ENCODE data around the gene TRAPPC1. TPM values are rescaled to one million over a fixed set of nuclear protein-coding genes. Genes with fewer than 3 reads are reported as not detected.

Gene TRAPPC1
- total and polyA plus RNA-seq, 2 of the 8 experiments (the other 6 are each of a cell fraction or from before 2014, with no cell fraction given): 114 to 170 TPM

DNA sequence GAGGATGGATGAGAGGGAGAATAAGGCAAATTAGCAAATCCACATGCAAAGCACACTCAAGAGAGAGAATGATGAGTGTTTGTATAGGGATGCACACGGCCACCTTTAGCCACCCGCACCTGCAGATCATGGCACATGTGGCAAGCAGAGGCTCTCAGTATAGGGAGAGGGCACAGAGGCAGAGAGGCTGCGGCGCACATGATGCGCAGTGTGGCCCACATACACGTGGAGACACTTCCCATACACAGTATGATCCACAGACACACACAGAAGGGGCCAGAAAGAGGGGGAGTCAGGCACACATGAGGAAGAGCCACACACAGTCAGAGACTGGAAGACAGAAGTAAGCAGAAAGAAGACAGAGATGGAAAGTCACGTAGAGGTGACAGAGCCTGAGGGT, 49.7 kb downstream of the TRAPPC1 start (continued):
- TF ChIP-seq, protein P1, sequence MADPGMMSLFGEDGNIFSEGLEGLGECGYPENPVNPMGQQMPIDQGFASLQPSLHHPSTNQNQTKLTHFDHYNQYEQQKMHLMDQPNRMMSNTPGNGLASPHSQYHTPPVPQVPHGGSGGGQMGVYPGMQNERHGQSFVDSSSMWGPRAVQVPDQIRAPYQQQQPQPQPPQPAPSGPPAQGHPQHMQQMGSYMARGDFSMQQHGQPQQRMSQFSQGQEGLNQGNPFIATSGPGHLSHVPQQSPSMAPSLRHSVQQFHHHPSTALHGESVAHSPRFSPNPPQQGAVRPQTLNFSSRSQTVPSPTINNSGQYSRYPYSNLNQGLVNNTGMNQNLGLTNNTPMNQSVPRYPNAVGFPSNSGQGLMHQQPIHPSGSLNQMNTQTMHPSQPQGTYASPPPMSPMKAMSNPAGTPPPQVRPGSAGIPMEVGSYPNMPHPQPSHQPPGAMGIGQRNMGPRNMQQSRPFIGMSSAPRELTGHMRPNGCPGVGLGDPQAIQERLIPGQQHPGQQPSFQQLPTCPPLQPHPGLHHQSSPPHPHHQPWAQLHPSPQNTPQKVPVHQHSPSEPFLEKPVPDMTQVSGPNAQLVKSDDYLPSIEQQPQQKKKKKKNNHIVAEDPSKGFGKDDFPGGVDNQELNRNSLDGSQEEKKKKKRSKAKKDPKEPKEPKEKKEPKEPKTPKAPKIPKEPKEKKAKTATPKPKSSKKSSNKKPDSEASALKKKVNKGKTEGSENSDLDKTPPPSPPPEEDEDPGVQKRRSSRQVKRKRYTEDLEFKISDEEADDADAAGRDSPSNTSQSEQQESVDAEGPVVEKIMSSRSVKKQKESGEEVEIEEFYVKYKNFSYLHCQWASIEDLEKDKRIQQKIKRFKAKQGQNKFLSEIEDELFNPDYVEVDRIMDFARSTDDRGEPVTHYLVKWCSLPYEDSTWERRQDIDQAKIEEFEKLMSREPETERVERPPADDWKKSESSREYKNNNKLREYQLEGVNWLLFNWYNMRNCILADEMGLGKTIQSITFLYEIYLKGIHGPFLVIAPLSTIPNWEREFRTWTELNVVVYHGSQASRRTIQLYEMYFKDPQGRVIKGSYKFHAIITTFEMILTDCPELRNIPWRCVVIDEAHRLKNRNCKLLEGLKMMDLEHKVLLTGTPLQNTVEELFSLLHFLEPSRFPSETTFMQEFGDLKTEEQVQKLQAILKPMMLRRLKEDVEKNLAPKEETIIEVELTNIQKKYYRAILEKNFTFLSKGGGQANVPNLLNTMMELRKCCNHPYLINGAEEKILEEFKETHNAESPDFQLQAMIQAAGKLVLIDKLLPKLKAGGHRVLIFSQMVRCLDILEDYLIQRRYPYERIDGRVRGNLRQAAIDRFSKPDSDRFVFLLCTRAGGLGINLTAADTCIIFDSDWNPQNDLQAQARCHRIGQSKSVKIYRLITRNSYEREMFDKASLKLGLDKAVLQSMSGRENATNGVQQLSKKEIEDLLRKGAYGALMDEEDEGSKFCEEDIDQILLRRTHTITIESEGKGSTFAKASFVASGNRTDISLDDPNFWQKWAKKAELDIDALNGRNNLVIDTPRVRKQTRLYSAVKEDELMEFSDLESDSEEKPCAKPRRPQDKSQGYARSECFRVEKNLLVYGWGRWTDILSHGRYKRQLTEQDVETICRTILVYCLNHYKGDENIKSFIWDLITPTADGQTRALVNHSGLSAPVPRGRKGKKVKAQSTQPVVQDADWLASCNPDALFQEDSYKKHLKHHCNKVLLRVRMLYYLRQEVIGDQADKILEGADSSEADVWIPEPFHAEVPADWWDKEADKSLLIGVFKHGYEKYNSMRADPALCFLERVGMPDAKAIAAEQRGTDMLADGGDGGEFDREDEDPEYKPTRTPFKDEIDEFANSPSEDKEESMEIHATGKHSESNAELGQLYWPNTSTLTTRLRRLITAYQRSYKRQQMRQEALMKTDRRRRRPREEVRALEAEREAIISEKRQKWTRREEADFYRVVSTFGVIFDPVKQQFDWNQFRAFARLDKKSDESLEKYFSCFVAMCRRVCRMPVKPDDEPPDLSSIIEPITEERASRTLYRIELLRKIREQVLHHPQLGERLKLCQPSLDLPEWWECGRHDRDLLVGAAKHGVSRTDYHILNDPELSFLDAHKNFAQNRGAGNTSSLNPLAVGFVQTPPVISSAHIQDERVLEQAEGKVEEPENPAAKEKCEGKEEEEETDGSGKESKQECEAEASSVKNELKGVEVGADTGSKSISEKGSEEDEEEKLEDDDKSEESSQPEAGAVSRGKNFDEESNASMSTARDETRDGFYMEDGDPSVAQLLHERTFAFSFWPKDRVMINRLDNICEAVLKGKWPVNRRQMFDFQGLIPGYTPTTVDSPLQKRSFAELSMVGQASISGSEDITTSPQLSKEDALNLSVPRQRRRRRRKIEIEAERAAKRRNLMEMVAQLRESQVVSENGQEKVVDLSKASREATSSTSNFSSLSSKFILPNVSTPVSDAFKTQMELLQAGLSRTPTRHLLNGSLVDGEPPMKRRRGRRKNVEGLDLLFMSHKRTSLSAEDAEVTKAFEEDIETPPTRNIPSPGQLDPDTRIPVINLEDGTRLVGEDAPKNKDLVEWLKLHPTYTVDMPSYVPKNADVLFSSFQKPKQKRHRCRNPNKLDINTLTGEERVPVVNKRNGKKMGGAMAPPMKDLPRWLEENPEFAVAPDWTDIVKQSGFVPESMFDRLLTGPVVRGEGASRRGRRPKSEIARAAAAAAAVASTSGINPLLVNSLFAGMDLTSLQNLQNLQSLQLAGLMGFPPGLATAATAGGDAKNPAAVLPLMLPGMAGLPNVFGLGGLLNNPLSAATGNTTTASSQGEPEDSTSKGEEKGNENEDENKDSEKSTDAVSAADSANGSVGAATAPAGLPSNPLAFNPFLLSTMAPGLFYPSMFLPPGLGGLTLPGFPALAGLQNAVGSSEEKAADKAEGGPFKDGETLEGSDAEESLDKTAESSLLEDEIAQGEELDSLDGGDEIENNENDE (IDR thresholded peaks at IDR 0.05; ENCODE audit: insufficient replicate concordance, low read length): no peak
- TF ChIP-seq POLR2AphosphoS5 (IDR thresholded peaks at IDR 0.05; ENCODE audit: low read depth, low read length) (no peak), CTBP2 (IDR thresholded peaks at IDR 0.05; ENCODE audit: borderline replicate concordance, insufficient read depth, insufficient read length, low read length) (no peak), CHD2 (IDR thresholded peaks at IDR 0.05; ENCODE audit: low read length) (no peak)
- TF ChIP-seq, protein P2, sequence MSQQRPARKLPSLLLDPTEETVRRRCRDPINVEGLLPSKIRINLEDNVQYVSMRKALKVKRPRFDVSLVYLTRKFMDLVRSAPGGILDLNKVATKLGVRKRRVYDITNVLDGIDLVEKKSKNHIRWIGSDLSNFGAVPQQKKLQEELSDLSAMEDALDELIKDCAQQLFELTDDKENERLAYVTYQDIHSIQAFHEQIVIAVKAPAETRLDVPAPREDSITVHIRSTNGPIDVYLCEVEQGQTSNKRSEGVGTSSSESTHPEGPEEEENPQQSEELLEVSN (IDR thresholded peaks at IDR 0.05): no peak
